ENCODE data around the gene CENPP. TPM values are rescaled to one million over a fixed set of nuclear protein-coding genes. Genes with fewer than 3 reads are reported as not detected.

The CENPP gene
- total RNA-seq, 1 experiment from 2014 or later, result 7.2 TPM

- TF ChIP-seq, protein P1, sequence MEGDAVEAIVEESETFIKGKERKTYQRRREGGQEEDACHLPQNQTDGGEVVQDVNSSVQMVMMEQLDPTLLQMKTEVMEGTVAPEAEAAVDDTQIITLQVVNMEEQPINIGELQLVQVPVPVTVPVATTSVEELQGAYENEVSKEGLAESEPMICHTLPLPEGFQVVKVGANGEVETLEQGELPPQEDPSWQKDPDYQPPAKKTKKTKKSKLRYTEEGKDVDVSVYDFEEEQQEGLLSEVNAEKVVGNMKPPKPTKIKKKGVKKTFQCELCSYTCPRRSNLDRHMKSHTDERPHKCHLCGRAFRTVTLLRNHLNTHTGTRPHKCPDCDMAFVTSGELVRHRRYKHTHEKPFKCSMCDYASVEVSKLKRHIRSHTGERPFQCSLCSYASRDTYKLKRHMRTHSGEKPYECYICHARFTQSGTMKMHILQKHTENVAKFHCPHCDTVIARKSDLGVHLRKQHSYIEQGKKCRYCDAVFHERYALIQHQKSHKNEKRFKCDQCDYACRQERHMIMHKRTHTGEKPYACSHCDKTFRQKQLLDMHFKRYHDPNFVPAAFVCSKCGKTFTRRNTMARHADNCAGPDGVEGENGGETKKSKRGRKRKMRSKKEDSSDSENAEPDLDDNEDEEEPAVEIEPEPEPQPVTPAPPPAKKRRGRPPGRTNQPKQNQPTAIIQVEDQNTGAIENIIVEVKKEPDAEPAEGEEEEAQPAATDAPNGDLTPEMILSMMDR (IDR thresholded peaks at IDR 0.05; ENCODE audit: unreplicated experiment), result no peak
- peaks cover 12% of the 10 kb centered on the region for H3K4me1 Mint-ChIP-seq (ENCODE audit: low read depth, unreplicated experiment)
- no peaks in the 10 kb centered on the region for H3K27me3 Mint-ChIP-seq (ENCODE audit: unreplicated experiment)
- BruUV-seq (replicated peaks), result no TSS peak
- CTCF ChIA-PET, result no interaction called here
- no peak overlapping the region for H3K27ac Mint-ChIP-seq (ENCODE audit: unreplicated experiment)
- H3K36me3 Mint-ChIP-seq (ENCODE audit: insufficient read depth, unreplicated experiment), result peaks cover 37% of the 10 kb centered on the region
- DNase-seq, result no peak
- intact Hi-C loops (cut with micrococcal nuclease; ENCODE audit: unreplicated experiment), result no loop called here
- H3K4me3 Mint-ChIP-seq (ENCODE audit: low read depth, unreplicated experiment), result no peak overlapping the region
- no peaks in the 10 kb centered on the region for H3K9me3 Mint-ChIP-seq (ENCODE audit: low read depth, unreplicated experiment)
These were observed 29.9 kb upstream of the CENPP start for GRCh38 chr9:92295827-92296258.

- TF ChIP-seq, protein P1 (IDR thresholded peaks at IDR 0.05; ENCODE audit: unreplicated experiment), result no peak
- BruUV-seq (replicated peaks), result no TSS peak
- peaks cover 22% of the 10 kb centered on the region for H3K36me3 Mint-ChIP-seq (ENCODE audit: insufficient read depth, unreplicated experiment)
- H3K27me3 Mint-ChIP-seq (ENCODE audit: unreplicated experiment), result no peaks in the 10 kb centered on the region
- no peak for DNase-seq
- H3K4me3 Mint-ChIP-seq (ENCODE audit: low read depth, unreplicated experiment), result no peak overlapping the region
- H3K27ac Mint-ChIP-seq (ENCODE audit: unreplicated experiment), result no peak overlapping the region
- no peaks in the 10 kb centered on the region for H3K9me3 Mint-ChIP-seq (ENCODE audit: low read depth, unreplicated experiment)
- intact Hi-C loops (cut with micrococcal nuclease; ENCODE audit: unreplicated experiment), result no loop called here
- peaks cover 6% of the 10 kb centered on the region for H3K4me1 Mint-ChIP-seq (ENCODE audit: low read depth, unreplicated experiment)
- CTCF ChIA-PET, result no interaction called here
These were observed 28.1 kb upstream of the CENPP start for GRCh38 chr9:92297611-92298010.

- intact Hi-C loops (cut with micrococcal nuclease; ENCODE audit: unreplicated experiment), result no loop called here
- peaks cover 17% of the 10 kb centered on the region for H3K36me3 Mint-ChIP-seq (ENCODE audit: insufficient read depth, unreplicated experiment)
- H3K9me3 Mint-ChIP-seq (ENCODE audit: low read depth, unreplicated experiment), result no peaks in the 10 kb centered on the region
- TF ChIP-seq, protein P1 (IDR thresholded peaks at IDR 0.05; ENCODE audit: unreplicated experiment), result no peak
- H3K27me3 Mint-ChIP-seq (ENCODE audit: unreplicated experiment), result no peaks in the 10 kb centered on the region
- H3K4me1 Mint-ChIP-seq (ENCODE audit: low read depth, unreplicated experiment), result peaks cover 6% of the 10 kb centered on the region
- no peak overlapping the region for H3K27ac Mint-ChIP-seq (ENCODE audit: unreplicated experiment)
- CTCF ChIA-PET, result no interaction called here
- no TSS peak for BruUV-seq (replicated peaks)
- H3K4me3 Mint-ChIP-seq (ENCODE audit: low read depth, unreplicated experiment), result no peak overlapping the region
- no peak for DNase-seq
These were observed 27.7 kb upstream of the CENPP start for GRCh38 chr9:92298036-92298435.

- no peaks in the 10 kb centered on the region for H3K27me3 Mint-ChIP-seq (ENCODE audit: unreplicated experiment)
- BruUV-seq (replicated peaks), result no TSS peak
- peaks cover 6% of the 10 kb centered on the region for H3K36me3 Mint-ChIP-seq (ENCODE audit: insufficient read depth, unreplicated experiment)
- CTCF ChIA-PET, result no interaction called here
- no peak overlapping the region for H3K4me3 Mint-ChIP-seq (ENCODE audit: low read depth, unreplicated experiment)
- H3K9me3 Mint-ChIP-seq (ENCODE audit: low read depth, unreplicated experiment), result no peaks in the 10 kb centered on the region
- TF ChIP-seq, protein P1 (IDR thresholded peaks at IDR 0.05; ENCODE audit: unreplicated experiment), result no peak
- no peak overlapping the region for H3K27ac Mint-ChIP-seq (ENCODE audit: unreplicated experiment)
- no peak for DNase-seq
- intact Hi-C loops (cut with micrococcal nuclease; ENCODE audit: unreplicated experiment), result no loop called here
- peaks cover 6% of the 10 kb centered on the region for H3K4me1 Mint-ChIP-seq (ENCODE audit: low read depth, unreplicated experiment)
These were observed 26.6 kb upstream of the CENPP start for GRCh38 chr9:92299116-92299515.
